Kasumi-1 (cell line): ENCODE data around the gene C1orf50.
"Not testable (repeated sequence)": the region's sequence is repeated elsewhere in the genome, so short reads cannot be mapped to it uniquely, and the experiment has no call there.

Experiments
- DNase-seq, 2 experiments: peaks; one replicate each; lab custom pipeline; 2025; lab: John Stamatoyannopoulos, UW

Gene C1orf50

GRCh38 chr1:42801832-42802473 is 34.9 kb downstream of the C1orf50 start:
- DNase-seq, result no peak

GRCh38 chr1:42806171-42806570 is 39.1 kb downstream of the C1orf50 start:
- DNase-seq, result no peak

GRCh38 chr1:42806593-42806992 is 39.5 kb downstream of the C1orf50 start:
- DNase-seq, result no peak

GRCh38 chr1:42807056-42807668 is 40.1 kb downstream of the C1orf50 start:
- DNase-seq, result no peak

- DNase-seq, result not testable (repeated sequence)
Observed at GRCh38 chr1:42814815-42815214, 47.8 kb downstream of the C1orf50 start.

- DNase-seq, result peak; percentile 22 to 25
Observed at GRCh38 chr1:42815941-42816584, 49.0 kb downstream of the C1orf50 start.

GRCh38 chr1:42816585-42817439 is 49.8 kb downstream of the C1orf50 start, which contains the start of the genes ERMAP and SVBP:
Gene ERMAP (plus strand): TSS chr1:42817122. CDS start chr1:42830449, 13,327 bp downstream.
Gene SVBP (minus strand): TSS chr1:42817397. CDS start chr1:42816544, 853 bp downstream.
- peak; percentile 65 to 70 for DNase-seq

- peak in 1 of 2 experiments; percentile 69 for DNase-seq
Observed at GRCh38 chr1:42817440-42817767, 50.4 kb downstream of the C1orf50 start.

- DNase-seq, result no peak
Observed at GRCh38 chr1:42817976-42818375, 50.9 kb downstream of the C1orf50 start.

- DNase-seq, result no peak
Observed at GRCh38 chr1:42820813-42821212, 53.8 kb downstream of the C1orf50 start.

GRCh38 chr1:42821690-42822089 is 54.6 kb downstream of the C1orf50 start:
- DNase-seq, result no peak

- DNase-seq, result no peak
Observed at GRCh38 chr1:42822800-42823392, 55.8 kb downstream of the C1orf50 start.

- DNase-seq, result no peak
Observed at GRCh38 chr1:42824481-42825035, 57.5 kb downstream of the C1orf50 start.

- no peak for DNase-seq
Observed at GRCh38 chr1:42825036-42825851, 58.2 kb downstream of the C1orf50 start.
